CD4-positive, alpha-beta T cell treated with Interleukin-15 for 4 hours (primary cell): ENCODE measurements around the gene FCRL3.
A peak's percentile ranks its signal among the peaks of the same experiment; 100 is the strongest.
"Not testable (repeated sequence)": the region's sequence is repeated elsewhere in the genome, so short reads cannot be mapped to it uniquely, and the experiment has no call there.

Experiments used
- DNase-seq: peaks from one replicate; pipeline ENCODE4 v3.0.0-alpha.2; 2020; ENCODE audit warnings: low spot score

Gene FCRL3

GRCh38 chr1:157700732-157701131 is at the start of gene FCRL3:
FCRL3 (minus strand) TSS chr1:157700769; CDS start chr1:157700489, 280 bp downstream.
- DNase-seq, result peak; percentile 28

- DNase-seq, result no peak
These were observed 47.8 kb upstream of the FCRL3 start for GRCh38 chr1:157748262-157748817.

- no peak for DNase-seq
These were observed 38.8 kb upstream of the FCRL3 start for GRCh38 chr1:157739229-157739901.

GRCh38 chr1:157735991-157736390 is 35.4 kb upstream of the FCRL3 start:
- not testable (repeated sequence) for DNase-seq

- no peak for DNase-seq
These were observed 33.8 kb upstream of the FCRL3 start for GRCh38 chr1:157734321-157734720.

GRCh38 chr1:157732755-157733154 is 32.2 kb upstream of the FCRL3 start:
- no peak for DNase-seq

GRCh38 chr1:157725221-157725577 is 24.6 kb upstream of the FCRL3 start:
- peak; percentile 31 for DNase-seq

GRCh38 chr1:157724537-157725220 is 24.1 kb upstream of the FCRL3 start:
- no peak for DNase-seq

GRCh38 chr1:157723157-157723556 is 22.6 kb upstream of the FCRL3 start:
- DNase-seq, result peak; percentile 22

- DNase-seq, result no peak
These were observed 21.4 kb upstream of the FCRL3 start for GRCh38 chr1:157721985-157722384.

GRCh38 chr1:157715736-157716135 is 15.2 kb upstream of the FCRL3 start:
- DNase-seq, result no peak

- DNase-seq, result no peak
These were observed 11.2 kb upstream of the FCRL3 start for GRCh38 chr1:157711802-157712201.

GRCh38 chr1:157704878-157705277 is 4.3 kb upstream of the FCRL3 start:
- no peak for DNase-seq

- no peak for DNase-seq
These were observed 3.4 kb upstream of the FCRL3 start for GRCh38 chr1:157703981-157704380.

- DNase-seq, result no peak
These were observed 1.8 kb upstream of the FCRL3 start for GRCh38 chr1:157702308-157702825.

- DNase-seq, result no peak
These were observed 264 bp downstream of the FCRL3 start for GRCh38 chr1:157700305-157700704.

GRCh38 chr1:157697781-157698569 is 2.6 kb downstream of the FCRL3 start:
- DNase-seq, result no peak

GRCh38 chr1:157696966-157697628 is 3.5 kb downstream of the FCRL3 start:
- DNase-seq, result no peak

GRCh38 chr1:157695417-157695816 is 5.2 kb downstream of the FCRL3 start:
- DNase-seq, result no peak

- no peak for DNase-seq
These were observed 9.2 kb downstream of the FCRL3 start for GRCh38 chr1:157691285-157691920.

GRCh38 chr1:157682710-157683437 is 17.7 kb downstream of the FCRL3 start:
- no peak for DNase-seq
